Activated CD4-positive, alpha-beta memory T cell treated with anti-CD3 and anti-CD28 coated beads for 36 hours (primary cell): Measurements from ENCODE around the gene KCNMB2. TPM values are rescaled to one million over a fixed set of nuclear protein-coding genes. Genes with fewer than 3 reads are reported as not detected.

Experiments used
- CTCF ChIA-PET: fragments of 350-600 bp; sonication (Branson Sonifier 250); formaldehyde crosslinking; loops from one replicate; lab custom pipeline; 2021; ENCODE audit warnings: antibody characterized with exemption, inconsistent platforms; lab: Charles Lee
- POLR2A ChIA-PET: fragments of 350-600 bp; sonication (Branson Sonifier 250); formaldehyde crosslinking; loops from one replicate; lab custom pipeline; 2021; ENCODE audit warnings: antibody characterized with exemption; lab: Charles Lee
- DNase-seq: peaks from one replicate; pipeline ENCODE4 v3.0.0-alpha.2; 2020
- H3K27ac Mint-ChIP-seq: one replicate; pipeline ENCODE4 v1.8.0; 2021; ENCODE audit warnings: mixed read lengths
- H3K27me3 Mint-ChIP-seq: one replicate; pipeline ENCODE4 v1.8.0; 2021; ENCODE audit warnings: mixed read lengths
- H3K36me3 Mint-ChIP-seq: one replicate; pipeline ENCODE4 v1.8.0; 2021; ENCODE audit warnings: mixed read lengths
- H3K4me1 Mint-ChIP-seq: one replicate; pipeline ENCODE4 v1.8.0; 2021; ENCODE audit warnings: low read depth, mixed read lengths
- H3K4me3 Mint-ChIP-seq: one replicate; pipeline ENCODE4 v1.8.0; 2021; ENCODE audit warnings: mild to moderate bottlenecking, mixed read lengths
- H3K9me3 Mint-ChIP-seq: one replicate; pipeline ENCODE4 v1.8.0; 2021; ENCODE audit warnings: mixed read lengths
- intact Hi-C: fragments of 100-400 bp; cut with micrococcal nuclease; formaldehyde crosslinking; loops from one replicate; pipeline ENCODE4 v1.15.1; 2023
- total RNA-seq, 2 experiments: library from RNA; stranded (reverse); gene quantifications; one replicate each; pipeline ENCODE4 v1.2.3, GENCODE V29; 2021

Gene KCNMB2
- not detected for total RNA-seq

DNA sequence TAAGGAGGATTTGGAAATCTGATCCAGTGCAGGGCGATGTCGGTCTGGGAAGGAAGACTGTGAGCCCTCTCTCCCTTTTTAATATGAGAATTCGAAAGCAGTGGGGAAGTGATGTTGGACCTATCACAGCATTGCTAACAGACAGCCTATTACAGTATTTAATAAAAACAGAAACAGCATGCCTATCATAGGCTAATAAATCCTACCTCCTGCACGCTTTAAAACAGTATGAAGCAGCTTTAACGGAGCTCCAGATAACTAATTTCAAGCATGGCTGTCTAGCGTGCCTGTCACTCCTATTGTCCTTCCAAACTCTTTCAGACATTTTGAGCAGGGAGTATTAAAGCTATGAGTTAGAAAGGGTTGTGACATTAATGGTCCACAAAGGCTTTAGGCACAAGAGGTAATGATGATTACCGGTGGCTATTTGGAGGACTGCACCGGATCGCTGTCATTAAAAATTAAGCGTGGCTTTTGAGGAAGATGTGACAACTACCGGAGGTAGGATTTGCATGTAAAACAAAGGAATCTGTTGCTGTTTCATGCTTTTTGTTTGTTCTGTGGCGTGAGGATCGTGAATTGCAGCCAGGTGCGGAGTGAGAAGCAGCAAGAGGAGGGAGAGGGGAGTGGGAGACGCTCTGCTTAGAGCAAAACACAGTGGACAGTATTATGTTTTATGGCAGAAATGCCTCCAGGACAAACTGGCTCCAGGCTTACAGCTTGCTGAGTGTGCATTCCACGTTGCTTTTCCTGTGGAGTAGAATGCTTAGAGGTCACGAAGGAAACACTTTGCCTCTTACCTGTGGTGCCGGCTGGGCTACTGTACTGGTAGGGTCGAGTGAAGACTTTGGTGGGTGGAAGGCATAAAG lies at the start of gene KCNMB2:
TSS of gene KCNMB2 (plus strand) at position 226 of the 869 bp plus-strand sequence.
- intact Hi-C loops: no loop called here
- no peaks in the 10 kb centered on the region for H3K36me3 Mint-ChIP-seq
- POLR2A ChIA-PET: no interaction called here
- H3K4me3 Mint-ChIP-seq: no peak within 1 kb of the TSS
- no peak within 1 kb of the TSS for H3K27ac Mint-ChIP-seq
- CTCF ChIA-PET: no interaction called here
- H3K4me1 Mint-ChIP-seq: peaks cover 8% of the 10 kb centered on the region
- peaks cover 2% of the 10 kb centered on the region for H3K9me3 Mint-ChIP-seq
- no peak for DNase-seq
- H3K27me3 Mint-ChIP-seq: peaks cover 39% of the 10 kb centered on the region

DNA sequence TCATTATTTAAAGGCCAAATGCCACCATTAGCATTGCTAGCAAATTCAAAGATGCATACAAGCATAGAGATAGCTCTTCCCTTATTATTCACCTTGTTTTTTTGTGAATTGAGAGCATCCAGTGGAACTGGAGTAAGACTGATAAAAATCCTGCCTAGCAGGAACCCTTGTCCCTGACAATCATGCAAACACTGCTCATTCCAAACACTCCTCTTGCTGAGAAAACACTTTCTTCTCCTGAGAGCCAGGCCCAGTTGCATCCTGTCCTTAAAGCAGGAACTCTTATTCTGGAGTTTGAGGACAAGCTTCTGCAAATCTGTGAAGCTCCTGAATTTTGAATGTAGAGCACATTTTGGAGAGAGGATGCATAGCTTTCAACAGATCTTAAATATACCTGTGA lies 49.3 kb upstream of the KCNMB2 start:
- intact Hi-C loops: no loop called here
- no peak overlapping the region for H3K4me3 Mint-ChIP-seq
- ChIA-PET CTCF (no interaction called here), POLR2A (no interaction called here)
- H3K36me3 Mint-ChIP-seq: no peaks in the 10 kb centered on the region
- no peaks in the 10 kb centered on the region for H3K9me3 Mint-ChIP-seq
- DNase-seq: no peak
- H3K27ac Mint-ChIP-seq: no peak overlapping the region
- no peaks in the 10 kb centered on the region for H3K4me1 Mint-ChIP-seq
- peaks cover 9% of the 10 kb centered on the region for H3K27me3 Mint-ChIP-seq

DNA sequence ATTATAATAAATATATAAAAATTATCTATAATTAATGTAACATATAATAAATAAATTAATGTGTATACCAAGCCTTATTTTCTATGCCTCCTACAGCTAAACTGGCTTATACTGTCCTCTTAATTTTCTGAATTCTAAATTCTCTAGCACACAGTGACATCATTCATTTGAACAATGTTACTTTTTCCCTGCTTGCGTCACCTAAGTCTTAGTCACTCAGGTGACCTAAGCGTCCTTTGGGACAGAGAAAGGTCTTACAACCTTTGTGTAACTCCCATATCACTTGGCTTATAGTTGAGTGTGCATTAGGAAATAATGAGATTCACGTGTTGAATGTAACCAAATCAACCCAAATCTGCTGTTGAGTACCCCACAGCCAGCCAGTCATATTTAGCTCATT lies 48.5 kb upstream of the KCNMB2 start:
- Mint-ChIP-seq H3K27me3 (peaks cover 4% of the 10 kb centered on the region), H3K36me3 (no peaks in the 10 kb centered on the region), H3K4me1 (no peaks in the 10 kb centered on the region), H3K4me3 (no peak overlapping the region), H3K9me3 (no peaks in the 10 kb centered on the region), H3K27ac (no peak overlapping the region)
- POLR2A ChIA-PET: no interaction called here
- DNase-seq: no peak
- CTCF ChIA-PET: no interaction called here
- intact Hi-C loops: no loop called here

DNA sequence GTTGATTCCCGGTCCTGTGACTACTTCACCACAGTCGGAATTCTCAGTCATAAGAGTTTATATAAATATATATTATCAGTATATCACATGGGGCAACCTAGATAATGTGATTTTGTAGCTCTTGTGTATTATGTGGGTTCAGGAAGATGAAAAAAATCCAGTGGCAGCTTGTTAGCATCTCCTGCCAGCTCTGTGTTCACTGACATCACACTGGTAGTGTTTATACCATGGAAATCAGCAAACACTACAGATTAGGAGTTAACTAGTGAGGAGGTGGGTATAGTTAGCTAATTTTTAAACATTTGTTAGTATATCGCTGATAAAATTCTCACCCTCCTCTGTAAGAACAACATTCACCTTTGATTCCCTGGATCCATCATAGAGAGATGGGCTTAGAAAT lies 44.5 kb upstream of the KCNMB2 start:
- intact Hi-C loops: no loop called here
- Mint-ChIP-seq H3K27ac (no peak overlapping the region), H3K4me3 (no peak overlapping the region), H3K36me3 (peaks cover 1% of the 10 kb centered on the region), H3K9me3 (peaks cover 6% of the 10 kb centered on the region), H3K4me1 (no peaks in the 10 kb centered on the region), H3K27me3 (no peaks in the 10 kb centered on the region)
- ChIA-PET POLR2A (no interaction called here), CTCF (no interaction called here)
- no peak for DNase-seq

DNA sequence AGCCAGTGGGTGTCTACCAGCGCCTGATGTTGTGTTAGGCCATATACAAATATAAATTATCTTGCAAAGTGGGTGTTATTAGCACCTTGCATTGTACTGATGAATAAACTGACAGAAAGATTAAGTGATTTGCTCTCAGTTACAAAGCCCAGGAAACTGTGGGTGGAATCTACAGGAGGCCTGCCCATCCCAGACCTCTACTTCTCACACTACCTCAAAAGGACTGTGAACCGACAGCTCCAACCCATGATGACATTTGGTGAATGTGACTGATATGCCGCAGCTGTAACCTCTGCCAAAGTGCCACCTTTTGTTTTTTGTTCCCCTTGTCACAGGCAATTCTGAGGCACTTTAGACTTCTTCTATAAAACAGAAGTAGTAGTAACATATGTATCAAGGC lies 43.7 kb upstream of the KCNMB2 start:
- Mint-ChIP-seq H3K4me3 (no peak overlapping the region), H3K9me3 (peaks cover 6% of the 10 kb centered on the region), H3K4me1 (no peaks in the 10 kb centered on the region), H3K27me3 (no peaks in the 10 kb centered on the region), H3K27ac (no peak overlapping the region), H3K36me3 (peaks cover 1% of the 10 kb centered on the region)
- no peak for DNase-seq
- POLR2A ChIA-PET: no interaction called here
- intact Hi-C loops: no loop called here
- CTCF ChIA-PET: no interaction called here

DNA sequence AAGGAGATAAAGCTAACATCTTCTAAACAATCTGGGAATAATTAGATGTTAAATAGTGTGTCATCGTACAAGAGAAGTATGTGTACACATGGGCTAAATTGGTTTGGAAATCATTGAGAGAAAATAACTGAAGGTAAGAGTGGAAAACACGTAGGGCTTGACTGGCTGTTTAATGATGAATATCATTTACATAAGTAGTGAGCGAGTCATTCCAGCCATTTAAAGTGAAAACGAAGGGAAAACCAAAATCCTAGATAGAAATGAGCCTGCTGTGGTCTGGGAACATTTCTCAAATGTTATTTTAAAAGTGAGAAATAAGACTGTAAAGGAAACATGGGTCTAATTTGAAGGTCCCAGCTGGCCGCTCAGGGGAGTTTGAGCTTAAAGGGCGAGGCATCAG lies 41.9 kb upstream of the KCNMB2 start:
- H3K27me3 Mint-ChIP-seq: no peaks in the 10 kb centered on the region
- no peaks in the 10 kb centered on the region for H3K4me1 Mint-ChIP-seq
- DNase-seq: no peak
- peaks cover 8% of the 10 kb centered on the region for H3K9me3 Mint-ChIP-seq
- H3K4me3 Mint-ChIP-seq: no peak overlapping the region
- POLR2A ChIA-PET: no interaction called here
- H3K27ac Mint-ChIP-seq: no peak overlapping the region
- CTCF ChIA-PET: no interaction called here
- H3K36me3 Mint-ChIP-seq: peaks cover 1% of the 10 kb centered on the region
- intact Hi-C loops: no loop called here

DNA sequence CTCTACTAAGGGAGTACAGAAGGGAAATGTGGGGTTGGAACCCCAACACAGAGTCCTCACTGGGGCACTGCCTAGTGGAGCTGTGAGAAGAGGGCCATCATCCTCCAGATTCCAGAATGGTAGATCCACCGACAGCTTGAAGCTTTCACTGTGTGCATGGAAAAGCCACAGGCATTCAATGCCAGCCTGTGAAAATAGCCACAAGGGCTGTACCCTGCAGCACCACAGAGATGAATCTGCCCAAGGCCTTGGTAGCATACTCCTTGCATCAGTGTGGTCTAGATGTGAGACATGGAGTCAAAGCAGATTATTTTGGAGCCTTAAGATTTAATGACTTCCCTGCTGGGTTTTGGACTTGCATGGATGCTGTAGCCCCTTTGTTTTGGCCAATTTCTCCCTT lies 39.3 kb upstream of the KCNMB2 start:
- intact Hi-C loops: no loop called here
- CTCF ChIA-PET: no interaction called here
- no peak overlapping the region for H3K4me3 Mint-ChIP-seq

DNA sequence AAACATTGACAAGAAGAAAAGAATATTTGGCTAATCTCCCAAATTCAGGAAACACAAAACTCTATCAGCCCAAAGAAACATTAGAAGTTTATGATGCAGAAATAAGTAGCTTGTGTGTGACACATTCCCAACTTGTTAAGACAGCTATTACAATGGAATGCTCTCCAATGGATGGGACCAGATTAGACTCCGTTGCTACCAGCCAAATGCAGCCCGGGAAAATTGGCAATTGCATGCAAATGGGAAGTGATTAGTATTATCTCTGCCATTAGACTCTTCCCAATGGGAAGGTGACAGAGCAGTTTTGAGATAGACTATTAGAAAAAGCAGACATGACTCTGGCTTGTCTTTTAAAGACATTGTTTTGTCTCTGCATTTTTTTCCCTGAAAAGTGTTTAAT lies 37.4 kb upstream of the KCNMB2 start:
- Mint-ChIP-seq H3K9me3 (peaks cover 8% of the 10 kb centered on the region), H3K36me3 (peaks cover 1% of the 10 kb centered on the region), H3K4me1 (no peaks in the 10 kb centered on the region), H3K27ac (no peak overlapping the region), H3K4me3 (no peak overlapping the region), H3K27me3 (no peaks in the 10 kb centered on the region)
- no peak for DNase-seq
- ChIA-PET CTCF (no interaction called here), POLR2A (no interaction called here)
- intact Hi-C loops: no loop called here

More for the DNA sequence above, 39.3 kb upstream of the KCNMB2 start:
- Mint-ChIP-seq H3K27ac (no peak overlapping the region), H3K27me3 (no peaks in the 10 kb centered on the region), H3K36me3 (peaks cover 1% of the 10 kb centered on the region), H3K4me1 (no peaks in the 10 kb centered on the region), H3K9me3 (peaks cover 8% of the 10 kb centered on the region)
- POLR2A ChIA-PET: no interaction called here
- no peak for DNase-seq

DNA sequence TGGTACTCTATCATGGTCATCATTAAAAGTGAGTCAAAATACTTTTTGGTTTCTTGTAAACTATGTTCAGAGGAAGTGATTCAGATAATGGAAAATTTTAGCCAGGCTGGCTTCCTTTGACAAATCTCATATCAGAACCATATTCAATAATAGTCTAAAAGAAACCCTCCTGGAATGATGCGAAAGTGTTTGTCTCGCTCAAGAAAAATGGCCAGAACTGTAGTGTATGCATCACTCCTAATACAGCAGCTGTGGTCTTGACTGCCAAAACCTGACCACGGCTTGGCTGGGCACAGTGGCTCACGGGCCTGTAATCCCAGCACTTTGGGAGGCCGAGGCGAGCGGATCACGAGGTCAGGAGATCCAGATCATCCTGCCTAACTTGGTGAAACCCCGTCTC lies 35.6 kb upstream of the KCNMB2 start:
- no peaks in the 10 kb centered on the region for H3K27me3 Mint-ChIP-seq
- POLR2A ChIA-PET: no interaction called here
- H3K9me3 Mint-ChIP-seq: peaks cover 8% of the 10 kb centered on the region
- no peak overlapping the region for H3K27ac Mint-ChIP-seq
- no peaks in the 10 kb centered on the region for H3K4me1 Mint-ChIP-seq
- CTCF ChIA-PET: no interaction called here
- intact Hi-C loops: no loop called here
- H3K4me3 Mint-ChIP-seq: no peak overlapping the region
- H3K36me3 Mint-ChIP-seq: peaks cover 1% of the 10 kb centered on the region
- no peak for DNase-seq

DNA sequence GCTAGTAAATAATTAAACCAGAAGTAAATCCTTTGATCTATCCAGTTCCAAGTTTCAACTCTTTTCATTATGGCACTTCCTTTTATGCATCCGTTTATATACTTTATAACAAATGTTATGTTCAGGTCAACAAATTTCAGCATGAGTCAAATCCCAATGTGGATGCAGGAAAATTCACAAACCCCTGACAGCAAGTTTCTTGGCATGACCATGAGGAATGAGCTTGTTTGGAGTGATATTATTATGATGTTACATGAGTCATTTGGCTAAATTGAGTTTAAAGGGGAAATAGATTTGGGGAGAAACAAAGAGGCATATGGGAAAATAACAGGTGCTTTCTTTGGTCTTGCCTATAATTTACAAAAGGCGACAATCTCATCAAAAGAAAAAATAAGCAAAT lies 32.1 kb upstream of the KCNMB2 start:
- CTCF ChIA-PET: no interaction called here
- Mint-ChIP-seq H3K4me3 (no peak overlapping the region), H3K36me3 (no peaks in the 10 kb centered on the region), H3K27me3 (no peaks in the 10 kb centered on the region), H3K4me1 (no peaks in the 10 kb centered on the region), H3K27ac (no peak overlapping the region), H3K9me3 (no peaks in the 10 kb centered on the region)
- no peak for DNase-seq
- intact Hi-C loops: no loop called here
- POLR2A ChIA-PET: no interaction called here

DNA sequence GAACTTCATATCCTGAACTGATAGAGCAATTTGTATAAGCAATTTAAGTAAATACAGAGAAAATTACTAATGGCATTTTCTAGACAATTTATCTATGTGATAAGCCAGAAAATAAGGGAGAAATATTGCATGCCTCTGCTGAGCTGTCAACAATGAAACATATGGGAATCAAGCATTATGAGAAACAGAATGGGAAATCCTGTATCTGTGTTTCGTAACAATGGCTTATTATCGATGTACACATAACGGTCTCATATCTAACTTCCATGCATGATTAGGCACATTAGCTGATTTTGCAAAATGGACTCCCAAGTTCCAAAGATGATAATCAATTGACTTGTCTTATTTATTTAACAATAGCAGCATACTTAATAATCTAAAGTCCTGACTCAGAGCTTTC lies 30.4 kb upstream of the KCNMB2 start:
- no peak overlapping the region for H3K4me3 Mint-ChIP-seq
- peaks cover 1% of the 10 kb centered on the region for H3K27me3 Mint-ChIP-seq
- no peak for DNase-seq
- no peaks in the 10 kb centered on the region for H3K36me3 Mint-ChIP-seq
- intact Hi-C loops: no loop called here
- H3K9me3 Mint-ChIP-seq: no peaks in the 10 kb centered on the region
- no peak overlapping the region for H3K27ac Mint-ChIP-seq
- ChIA-PET CTCF (no interaction called here), POLR2A (no interaction called here)
- H3K4me1 Mint-ChIP-seq: no peaks in the 10 kb centered on the region

DNA sequence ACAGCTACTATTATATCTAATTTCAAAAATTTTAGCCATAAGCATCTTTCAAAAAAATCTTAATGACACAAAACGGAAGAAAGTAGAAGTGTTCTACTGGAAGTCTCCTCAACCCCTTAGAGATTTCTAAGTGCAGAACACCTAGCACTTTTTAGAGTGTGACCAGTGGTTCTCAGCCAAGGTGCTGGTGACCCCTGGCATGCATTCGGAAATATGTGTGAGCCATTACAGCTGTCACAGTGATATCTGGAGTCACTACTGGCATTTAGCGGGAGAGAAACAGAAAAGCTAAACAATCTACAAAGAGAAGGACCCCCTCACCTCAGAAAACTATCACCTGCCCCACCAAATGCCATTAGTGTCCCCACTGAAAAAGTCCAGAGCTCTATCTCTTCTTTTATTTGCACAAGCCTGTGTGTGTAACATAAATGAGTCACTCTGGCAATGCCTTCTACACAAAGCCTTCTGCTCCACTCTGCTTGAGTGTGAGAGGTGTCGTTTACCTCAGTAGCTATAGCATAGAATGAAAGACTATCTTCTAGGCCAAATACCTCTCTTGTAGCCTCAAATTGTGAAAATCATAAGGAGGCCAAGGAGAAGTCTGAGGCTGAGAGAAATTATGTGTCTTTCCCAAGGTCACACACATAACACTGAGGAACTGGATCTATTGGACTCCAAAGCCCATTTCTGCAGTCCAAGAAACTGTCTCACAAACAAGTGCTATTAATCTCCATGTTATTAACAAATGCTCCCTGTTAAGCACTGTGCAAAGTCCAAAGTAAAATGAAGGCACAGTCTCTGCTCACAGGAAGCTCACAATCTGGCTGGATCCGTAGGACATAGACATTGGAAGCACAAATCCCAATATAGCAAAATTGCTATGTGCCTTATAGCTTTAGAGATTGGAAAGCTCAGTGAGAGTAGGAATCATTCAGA lies 28.5 kb upstream of the KCNMB2 start:
- DNase-seq: no peak
- Mint-ChIP-seq H3K4me3 (no peak overlapping the region), H3K4me1 (no peaks in the 10 kb centered on the region), H3K27me3 (peaks cover 1% of the 10 kb centered on the region), H3K36me3 (no peaks in the 10 kb centered on the region), H3K9me3 (no peaks in the 10 kb centered on the region), H3K27ac (no peak overlapping the region)
- ChIA-PET CTCF (no interaction called here), POLR2A (no interaction called here)
- intact Hi-C loops: no loop called here
